Duodenal mucosa (tissue), 2 donors: Measurements from ENCODE around the gene AFF2.

Experiments used
- H3K27ac ChIP-seq: one replicate; pipeline ENCODE4 v1.7.0; 2013; ENCODE audit warnings: low read depth, low read length
- H3K27me3 ChIP-seq, 2 donors: one replicate each; pipeline ENCODE4 v1.7.0; 2013; ENCODE audit warnings: low read length in 2 of 2, control low read depth in 1 of 2; ENCODE audit not compliant: insufficient read depth in 2 of 2, control insufficient read depth in 1 of 2
- H3K36me3 ChIP-seq, 2 donors: one replicate each; pipeline ENCODE4 v1.7.0; 2013; ENCODE audit warnings: low read length in 2 of 2, control low read depth in 1 of 2; ENCODE audit not compliant: insufficient read depth in 2 of 2, control insufficient read depth in 1 of 2
- H3K4me1 ChIP-seq, 2 donors: one replicate each; pipeline ENCODE4 v1.7.0; 2013; ENCODE audit warnings: low read length in 2 of 2, control low read depth in 1 of 2; ENCODE audit not compliant: insufficient read depth in 2 of 2, control insufficient read depth in 1 of 2
- H3K4me3 ChIP-seq, 2 donors: one replicate each; pipeline ENCODE4 v1.7.0; 2013; ENCODE audit warnings: low read length in 2 of 2, low read depth in 1 of 2
- H3K9ac ChIP-seq, 2 donors: one replicate each; pipeline ENCODE4 v1.7.0; 2013; ENCODE audit warnings: low read length in 2 of 2, low read depth in 1 of 2
- H3K9me3 ChIP-seq, 2 donors: one replicate each; pipeline ENCODE4 v1.7.0; 2013; ENCODE audit warnings: low read length in 2 of 2, control low read depth in 1 of 2; ENCODE audit not compliant: control insufficient read depth in 1 of 2

The AFF2 gene

GRCh38 chrX:148609515-148610327 is 109.3 kb downstream of the AFF2 start:
- H3K36me3 ChIP-seq, result no peaks in the 10 kb centered on the region
- no peaks in the 10 kb centered on the region for H3K4me1 ChIP-seq
- H3K27ac ChIP-seq, result no peak overlapping the region
- H3K9ac ChIP-seq, result no peak overlapping the region
- H3K9me3 ChIP-seq, result no peaks in the 10 kb centered on the region
- no peaks in the 10 kb centered on the region for H3K27me3 ChIP-seq
- no peak overlapping the region for H3K4me3 ChIP-seq

- no peak overlapping the region for H3K27ac ChIP-seq
- H3K4me1 ChIP-seq, result no peaks in the 10 kb centered on the region
- H3K9me3 ChIP-seq, result no peaks in the 10 kb centered on the region
- H3K36me3 ChIP-seq, result no peaks in the 10 kb centered on the region
- no peak overlapping the region for H3K9ac ChIP-seq
- H3K4me3 ChIP-seq, result no peak overlapping the region
- H3K27me3 ChIP-seq, result no peaks in the 10 kb centered on the region
Measured at GRCh38 chrX:148610328-148610698, 109.9 kb downstream of the AFF2 start.

- Histone ChIP-seq H3K4me3 (no peak overlapping the region), H3K9ac (no peak overlapping the region)
Measured at GRCh38 chrX:148611993-148612392, 111.6 kb downstream of the AFF2 start.

GRCh38 chrX:148612431-148612830 is 112.0 kb downstream of the AFF2 start:
- no peaks in the 10 kb centered on the region for H3K4me1 ChIP-seq
- H3K27ac ChIP-seq, result no peak overlapping the region
- no peaks in the 10 kb centered on the region for H3K36me3 ChIP-seq
- no peak overlapping the region for H3K4me3 ChIP-seq
- H3K27me3 ChIP-seq, result no peaks in the 10 kb centered on the region
- no peak overlapping the region for H3K9ac ChIP-seq
- H3K9me3 ChIP-seq, result no peaks in the 10 kb centered on the region

More at GRCh38 chrX:148611993-148612392, 111.6 kb downstream of the AFF2 start:
- no peaks in the 10 kb centered on the region for H3K36me3 ChIP-seq
- no peak overlapping the region for H3K27ac ChIP-seq
- no peaks in the 10 kb centered on the region for H3K27me3 ChIP-seq
- no peaks in the 10 kb centered on the region for H3K4me1 ChIP-seq
- H3K9me3 ChIP-seq, result no peaks in the 10 kb centered on the region

- no peak overlapping the region for H3K27ac ChIP-seq
- no peak overlapping the region for H3K4me3 ChIP-seq
- H3K27me3 ChIP-seq, result no peaks in the 10 kb centered on the region
- no peaks in the 10 kb centered on the region for H3K4me1 ChIP-seq
- no peaks in the 10 kb centered on the region for H3K9me3 ChIP-seq
- H3K36me3 ChIP-seq, result no peaks in the 10 kb centered on the region
- H3K9ac ChIP-seq, result no peak overlapping the region
Measured at GRCh38 chrX:148613636-148614035, 113.2 kb downstream of the AFF2 start.

DNA sequence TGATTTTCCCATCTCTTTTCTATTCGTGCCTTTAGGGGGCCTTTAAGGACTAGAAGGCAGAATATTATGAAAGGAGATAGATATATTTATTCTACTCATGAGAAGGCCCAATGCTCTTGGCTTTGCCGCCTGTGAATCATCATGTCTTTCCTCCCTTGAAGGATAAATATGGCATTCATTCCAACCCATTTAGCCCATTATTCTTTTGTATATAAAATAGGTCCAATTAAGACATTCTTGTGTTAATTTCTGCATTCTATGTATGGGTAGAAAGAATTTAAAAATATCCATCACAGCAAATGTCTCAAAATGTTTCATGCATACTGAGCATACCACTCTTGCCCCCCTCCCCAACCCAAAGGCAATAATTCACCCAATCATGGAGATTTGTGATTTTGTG is 115.1 kb downstream of the AFF2 start:
- Histone ChIP-seq H3K27ac (no peak overlapping the region), H3K36me3 (no peaks in the 10 kb centered on the region), H3K9me3 (no peaks in the 10 kb centered on the region), H3K4me3 (no peak overlapping the region), H3K9ac (no peak overlapping the region), H3K4me1 (no peaks in the 10 kb centered on the region), H3K27me3 (no peaks in the 10 kb centered on the region)

- Histone ChIP-seq H3K36me3 (no peaks in the 10 kb centered on the region), H3K9me3 (no peaks in the 10 kb centered on the region), H3K4me3 (no peak overlapping the region), H3K27ac (no peak overlapping the region), H3K9ac (no peak overlapping the region), H3K27me3 (no peaks in the 10 kb centered on the region), H3K4me1 (no peaks in the 10 kb centered on the region)
Measured at GRCh38 chrX:148618470-148619445, 118.3 kb downstream of the AFF2 start.

GRCh38 chrX:148620023-148620422 is 119.6 kb downstream of the AFF2 start:
- Histone ChIP-seq H3K4me3 (no peak overlapping the region), H3K27me3 (no peaks in the 10 kb centered on the region), H3K9me3 (no peaks in the 10 kb centered on the region), H3K36me3 (no peaks in the 10 kb centered on the region), H3K27ac (no peak overlapping the region), H3K9ac (no peak overlapping the region), H3K4me1 (no peaks in the 10 kb centered on the region)

- Histone ChIP-seq H3K9ac (no peak overlapping the region), H3K27me3 (no peaks in the 10 kb centered on the region), H3K36me3 (no peaks in the 10 kb centered on the region), H3K27ac (no peak overlapping the region), H3K4me3 (no peak overlapping the region), H3K9me3 (no peaks in the 10 kb centered on the region), H3K4me1 (no peaks in the 10 kb centered on the region)
Measured at GRCh38 chrX:148624951-148625474, 124.6 kb downstream of the AFF2 start.

- H3K9ac ChIP-seq, result no peak overlapping the region
- no peak overlapping the region for H3K27ac ChIP-seq
- no peaks in the 10 kb centered on the region for H3K36me3 ChIP-seq
- H3K4me1 ChIP-seq, result no peaks in the 10 kb centered on the region
- H3K4me3 ChIP-seq, result no peak overlapping the region
- H3K27me3 ChIP-seq, result no peaks in the 10 kb centered on the region
- no peaks in the 10 kb centered on the region for H3K9me3 ChIP-seq
Measured at GRCh38 chrX:148628621-148629020, 128.2 kb downstream of the AFF2 start.
